Measurements from ENCODE around the gene KLF12.

KLF12 gene

DNA sequence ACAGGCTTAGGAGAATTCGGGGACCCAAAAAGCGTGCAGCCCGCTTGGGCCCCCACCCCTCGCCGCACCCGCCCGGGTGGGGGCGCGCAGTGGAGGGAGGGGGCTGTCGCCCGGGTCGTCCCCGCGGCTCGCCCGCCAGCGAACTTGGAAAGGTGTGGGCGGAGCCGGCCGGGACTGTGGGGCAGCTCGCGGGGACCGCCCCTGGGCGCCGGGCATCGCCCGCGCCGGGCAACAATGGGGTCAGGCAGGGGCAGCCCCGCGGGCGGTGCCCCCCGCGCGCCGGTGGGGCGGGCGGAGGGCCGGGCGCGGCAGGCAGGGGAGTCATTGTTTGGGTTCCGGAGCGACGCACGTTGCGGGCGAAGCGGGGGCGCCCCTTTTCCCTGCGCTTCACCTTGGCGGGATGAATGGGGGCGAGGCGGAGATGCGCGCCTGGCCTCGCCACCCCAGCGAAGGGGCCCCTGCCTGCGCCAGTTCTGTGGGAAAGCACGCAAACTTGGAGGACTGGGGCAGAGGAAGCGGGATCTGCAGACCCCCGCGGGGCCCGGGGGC, 647 bp upstream of the KLF12 start:
- no peak for DNase-seq

DNA sequence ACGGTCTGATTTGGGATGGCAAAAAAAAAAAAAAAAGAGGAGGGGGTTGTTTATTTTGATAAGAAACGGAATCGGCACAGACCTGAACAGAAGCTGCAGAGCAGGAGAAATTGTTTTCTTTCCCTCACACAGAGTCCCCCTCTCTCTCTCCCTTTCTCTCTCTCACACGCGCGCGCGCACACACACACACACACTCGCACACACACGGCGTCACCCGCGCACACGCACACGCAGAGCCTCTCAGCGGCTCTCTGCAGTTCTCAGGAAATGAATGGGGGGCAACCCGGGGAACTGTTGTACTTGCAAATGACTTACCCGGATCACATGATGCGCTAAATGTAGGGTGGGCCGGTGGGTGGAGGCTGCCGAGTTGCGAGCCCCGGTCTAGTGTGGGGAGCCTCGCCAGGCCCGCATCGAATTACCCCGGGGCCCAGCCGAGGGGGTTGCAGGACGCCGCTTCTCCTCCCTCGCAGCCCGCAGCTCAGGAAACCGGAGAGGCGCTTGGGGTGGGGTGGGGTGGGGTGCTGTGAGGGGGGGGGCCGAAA, 475 bp downstream of the KLF12 start:
- DNase-seq = peak; percentile 1

DNA sequence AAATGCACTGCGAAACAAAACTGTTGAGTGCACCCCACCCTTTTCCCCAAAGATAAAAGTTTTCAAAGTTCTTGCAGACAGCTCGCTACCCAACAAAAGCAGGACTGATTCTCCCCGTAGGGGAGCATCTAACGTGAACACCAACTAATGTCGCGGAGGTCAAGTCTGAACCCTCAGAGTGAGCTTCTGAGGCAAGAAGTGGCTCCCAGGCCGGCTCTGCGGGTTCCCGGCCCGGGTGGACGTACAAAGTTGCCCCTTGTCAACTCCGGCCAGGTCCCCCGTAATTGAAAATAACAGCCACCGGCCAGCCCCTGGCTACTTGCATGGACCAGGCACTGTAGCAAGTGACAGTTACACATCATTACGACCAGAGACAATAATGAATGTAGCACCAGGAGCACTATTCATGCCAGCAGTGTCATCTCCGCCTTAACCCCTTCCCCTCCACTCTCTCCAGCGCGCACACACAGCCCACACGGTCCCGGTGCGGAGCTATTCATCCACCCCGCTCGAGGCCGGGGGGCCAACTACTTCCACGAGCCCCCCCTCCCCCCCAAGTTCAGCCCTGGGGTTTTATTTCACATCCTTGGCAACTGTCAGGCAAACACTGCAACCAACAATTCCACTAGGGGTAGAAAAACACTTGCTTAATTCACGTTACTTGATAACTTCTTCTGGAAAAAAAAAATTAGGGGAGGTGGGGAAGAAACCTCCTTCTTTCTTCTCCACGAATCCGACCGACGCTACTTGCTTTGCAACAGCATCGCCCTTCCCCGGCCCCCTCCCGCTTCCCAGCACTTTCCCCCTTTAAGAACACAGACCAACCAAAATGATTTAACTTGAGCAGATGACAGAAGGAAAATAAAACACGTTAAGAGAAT, 1.2 kb downstream of the KLF12 start:
- no peak for DNase-seq

DNA sequence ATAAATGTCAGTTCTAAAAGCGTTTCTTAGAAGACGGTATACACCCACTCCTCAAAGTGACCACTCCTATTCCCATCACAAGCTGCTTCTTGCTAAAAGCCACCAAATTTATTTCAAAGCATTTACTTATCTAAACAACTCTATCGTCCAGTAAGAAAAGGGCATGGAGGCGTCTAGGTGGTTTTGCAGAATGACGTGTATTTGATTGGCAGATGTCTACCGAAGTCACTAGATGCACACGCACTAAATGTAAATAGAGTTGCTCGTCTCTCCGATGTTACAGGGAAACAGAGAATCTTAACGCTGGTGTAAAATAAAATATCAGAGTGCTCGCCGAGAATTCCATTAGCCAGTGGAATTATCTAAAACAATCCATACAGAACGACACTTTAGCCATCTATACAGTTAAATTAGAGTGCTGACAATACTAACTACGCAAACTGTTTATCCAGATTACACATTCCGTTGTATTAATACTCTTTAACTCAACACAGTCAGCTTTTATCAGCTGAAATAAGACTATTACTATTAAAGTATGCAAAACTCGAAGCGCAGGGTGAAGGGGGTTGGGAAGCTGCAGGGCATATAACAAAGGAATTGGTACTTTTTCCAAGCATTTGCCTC, 1.9 kb downstream of the KLF12 start:
- DNase-seq = no peak

DNA sequence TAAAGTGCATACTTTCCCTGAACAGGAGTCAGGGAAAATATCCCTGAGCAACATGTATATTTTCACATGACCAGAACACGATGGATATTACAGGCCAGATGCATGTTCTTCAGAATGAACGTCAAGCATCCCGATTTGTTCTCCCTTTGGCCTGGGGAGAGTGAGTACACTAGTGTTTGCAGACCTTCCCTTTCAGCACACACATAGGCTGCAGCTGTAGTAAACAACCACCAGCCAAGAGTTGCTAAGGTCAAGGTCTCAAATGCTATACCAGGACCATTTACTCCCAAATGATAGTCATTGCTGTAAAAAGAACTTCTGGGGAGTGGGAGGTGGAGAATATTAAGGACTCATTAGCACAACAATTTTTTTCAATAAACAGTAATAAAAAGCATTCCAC, 3.0 kb downstream of the KLF12 start:
- no peak for DNase-seq

DNA sequence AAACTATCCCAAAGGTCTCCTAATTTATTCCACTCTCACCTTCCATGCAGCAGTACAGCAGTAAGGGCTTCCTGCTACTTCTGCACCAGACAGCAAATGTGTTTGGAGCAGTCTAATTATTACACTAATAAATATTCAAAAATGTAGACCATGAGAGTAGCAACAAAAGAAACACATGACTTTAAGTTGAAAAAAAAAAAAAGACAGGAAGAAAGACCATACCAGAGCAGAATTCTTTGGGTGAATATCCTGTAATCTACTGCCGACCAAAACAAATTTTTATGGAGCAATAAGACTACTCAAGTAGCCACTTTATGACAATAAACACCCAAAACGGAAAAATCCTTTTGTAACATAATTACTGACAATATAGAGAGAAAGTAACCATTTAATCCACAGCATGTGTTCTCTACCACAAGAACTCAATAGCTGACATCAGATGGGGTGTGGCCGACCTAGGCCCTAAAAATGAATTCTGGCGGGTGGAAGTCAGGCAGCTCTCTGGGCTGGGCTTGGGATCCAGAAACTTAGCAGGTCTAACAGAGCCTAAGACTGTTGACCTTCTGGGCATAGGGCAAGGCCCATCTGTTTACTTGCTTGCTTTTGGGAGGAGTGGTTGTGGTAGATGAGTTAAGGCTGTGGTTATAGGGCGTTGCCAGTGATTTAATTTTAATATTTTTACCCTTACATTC, 4.6 kb downstream of the KLF12 start:
- DNase-seq = no peak

DNA sequence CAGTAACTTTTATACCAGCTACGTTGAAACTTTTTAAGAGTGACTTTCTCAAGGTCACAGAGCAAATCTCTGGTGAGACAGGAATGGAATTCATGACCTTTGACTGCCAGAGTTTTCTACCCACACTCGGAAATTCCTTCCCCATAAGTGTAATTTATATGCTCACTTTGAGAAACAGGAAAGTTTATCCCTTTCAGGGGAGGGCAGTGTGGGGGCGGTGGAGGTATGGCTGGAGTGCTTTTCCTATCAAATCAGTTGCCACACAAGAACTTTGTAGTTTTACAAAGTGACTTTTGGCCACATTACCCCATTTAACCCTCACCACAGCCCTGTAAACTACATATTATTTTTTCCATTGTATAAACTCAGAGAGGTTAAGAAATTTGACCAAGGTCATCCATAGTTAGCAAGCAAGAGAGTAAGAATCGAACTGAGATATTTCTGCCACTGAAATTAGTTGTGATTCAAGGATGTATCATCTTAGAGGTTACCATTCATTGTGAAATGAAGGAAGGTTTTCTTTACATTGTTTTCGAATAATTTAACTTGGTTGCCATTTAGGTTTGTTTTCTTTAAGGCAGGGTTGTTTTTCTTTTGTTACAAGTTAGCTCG, 5.9 kb downstream of the KLF12 start:
- DNase-seq = no peak

DNA sequence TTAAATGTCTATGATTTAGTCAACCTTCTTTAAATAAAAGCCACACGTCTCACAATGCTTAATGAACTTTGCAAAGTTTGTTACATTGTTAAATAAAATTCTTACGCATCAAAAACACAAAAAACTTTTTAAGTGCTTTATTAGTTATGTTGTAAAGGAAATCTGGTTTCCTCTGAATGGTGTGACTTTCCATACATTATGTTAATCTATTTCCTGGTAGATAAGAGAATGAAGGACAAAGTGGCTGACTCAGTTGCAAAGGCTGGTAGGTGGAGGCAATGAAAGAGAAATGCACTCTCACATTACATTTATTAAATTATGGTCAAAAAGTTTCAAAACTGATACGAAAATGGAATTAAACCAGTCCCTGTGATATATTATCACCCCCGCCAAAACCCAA, 15.9 kb downstream of the KLF12 start:
- no peak for DNase-seq

DNA sequence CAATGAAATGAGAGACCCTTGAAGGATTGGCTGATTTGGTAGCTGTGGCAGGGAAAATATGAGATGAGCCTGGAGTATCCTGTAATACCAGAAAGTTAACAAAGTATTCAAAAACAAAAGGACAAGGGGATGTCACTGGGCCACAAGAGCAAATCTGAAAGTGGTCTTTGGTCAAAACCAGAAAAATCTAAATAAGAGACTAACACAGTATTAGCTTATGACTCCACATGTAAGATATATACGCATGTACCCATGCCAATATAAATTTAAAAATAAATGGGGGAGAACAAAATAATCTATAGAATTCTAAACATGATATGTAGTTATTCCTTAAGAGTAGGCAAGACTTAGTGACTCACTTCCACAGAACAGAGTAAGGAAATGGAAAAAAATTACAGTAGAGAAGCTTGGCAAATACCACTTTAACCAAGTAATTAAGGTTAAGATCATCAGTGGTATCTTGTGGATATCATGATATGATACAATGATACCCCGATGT, 16.9 kb downstream of the KLF12 start:
- DNase-seq = no peak

DNA sequence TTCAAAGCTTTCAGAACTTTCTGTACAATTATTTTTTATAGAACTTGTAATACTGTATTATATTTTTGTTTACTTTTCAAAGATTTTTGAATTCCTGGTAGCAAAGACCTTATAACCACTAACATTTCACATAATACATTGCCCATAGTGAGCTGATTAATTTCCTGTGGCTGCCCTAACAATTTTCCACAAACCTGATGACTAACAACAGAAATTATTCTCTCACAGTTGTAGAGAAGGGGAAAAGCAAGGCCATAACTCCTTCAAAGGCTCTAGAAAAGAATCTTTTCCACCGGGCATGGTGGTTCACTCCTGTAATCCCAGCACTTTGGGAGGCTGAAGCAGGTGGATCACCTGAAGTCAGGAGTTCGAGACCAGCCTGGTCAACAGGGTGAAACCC, 19.1 kb downstream of the KLF12 start:
- DNase-seq = no peak

DNA sequence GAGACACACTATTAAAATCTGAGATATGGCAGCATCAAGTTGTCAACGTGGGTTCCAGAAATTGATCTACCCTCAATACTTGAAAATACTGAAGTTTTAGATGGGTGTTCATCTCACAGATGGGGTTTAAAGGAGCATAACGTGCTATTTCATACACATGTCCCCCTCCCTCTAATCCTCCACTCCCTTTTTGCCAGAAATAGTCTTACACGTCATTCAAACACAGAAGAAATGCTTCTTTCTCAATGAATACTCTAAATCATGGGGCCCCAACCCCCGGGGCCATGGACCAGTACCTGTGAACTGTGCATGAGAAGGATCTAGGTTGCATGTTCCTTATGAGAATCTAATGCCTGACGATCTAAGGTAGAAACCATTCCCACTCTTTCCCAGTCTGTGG, 19.6 kb downstream of the KLF12 start:
- no peak for DNase-seq

DNA sequence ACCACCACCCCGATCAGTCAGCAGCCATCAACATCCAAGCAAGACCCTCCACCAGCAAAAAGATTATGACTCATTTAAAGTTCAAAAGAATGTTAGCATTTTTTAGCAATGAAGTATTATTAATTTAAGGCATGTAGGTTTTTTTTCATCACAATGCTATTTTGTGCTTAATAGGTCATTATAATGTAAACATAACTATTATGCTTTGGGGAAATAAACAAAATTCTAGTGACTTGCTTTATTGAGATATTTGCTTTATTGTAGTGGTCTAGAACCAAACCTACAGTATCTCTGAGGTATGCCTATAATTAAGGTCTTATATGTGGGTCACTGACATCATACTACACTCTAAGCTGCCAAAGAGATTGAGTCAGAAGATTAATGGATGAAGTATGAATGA, 20.0 kb downstream of the KLF12 start:
- DNase-seq = no peak

DNA sequence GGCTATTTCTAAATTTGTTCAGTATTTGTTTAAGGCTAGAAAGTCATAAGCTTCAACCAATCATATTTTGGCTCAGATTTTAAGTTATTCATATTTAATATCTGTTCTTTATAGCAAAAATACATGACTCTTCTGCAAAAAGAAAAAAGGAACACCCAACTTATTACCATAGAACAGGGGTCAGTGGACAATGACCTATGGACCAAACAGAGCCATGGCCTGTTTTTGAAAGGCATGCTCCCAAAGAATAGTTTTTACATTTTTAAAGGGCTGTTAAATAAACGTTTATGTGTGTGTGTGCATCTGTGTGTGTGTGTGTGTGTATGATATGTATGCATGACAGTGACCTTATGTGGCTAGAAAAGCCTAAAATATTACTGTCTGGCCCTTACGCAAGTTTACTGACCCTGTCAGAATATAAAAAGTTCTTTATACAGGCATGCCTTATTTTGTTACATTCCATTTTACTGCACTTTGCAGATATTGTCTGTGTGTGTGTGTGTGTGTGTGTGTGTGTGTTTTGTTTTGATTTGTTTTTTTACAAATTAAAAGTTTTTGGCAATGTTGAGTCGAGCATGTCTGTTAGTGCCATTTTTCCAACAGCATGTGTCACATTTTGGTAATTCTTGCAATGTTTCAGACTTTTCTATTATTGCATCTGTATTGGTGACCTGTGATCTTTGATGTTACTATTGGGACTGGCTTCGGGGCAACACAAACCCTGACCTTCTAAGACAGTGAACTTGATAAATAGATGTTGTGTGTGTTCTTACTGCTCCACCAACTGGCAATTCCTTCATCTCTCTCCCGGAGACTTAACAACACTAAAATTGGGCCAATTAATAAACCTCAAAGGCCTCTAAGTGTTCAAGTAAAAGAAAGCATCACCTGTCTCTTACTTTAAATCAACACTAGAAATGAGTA, 22.0 kb downstream of the KLF12 start:
- DNase-seq = no peak

DNA sequence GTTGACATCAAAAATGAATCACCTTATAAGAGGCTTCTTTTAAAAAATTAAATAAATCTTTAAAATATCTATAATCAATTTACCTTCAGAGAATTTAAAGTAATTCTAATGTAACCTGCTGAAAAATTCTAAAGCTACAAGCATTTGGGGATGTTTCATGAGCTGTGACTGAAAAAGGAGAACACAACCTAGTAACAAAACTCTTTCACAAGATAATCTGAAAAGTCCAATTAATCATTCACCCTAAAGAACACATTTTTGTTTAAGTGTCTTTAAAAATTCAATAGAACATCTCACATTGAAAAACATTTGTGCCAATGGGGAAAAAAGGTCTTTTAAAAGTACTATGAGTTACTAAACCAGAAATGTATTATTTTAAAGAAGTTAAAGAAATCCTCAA, 22.8 kb downstream of the KLF12 start:
- no peak for DNase-seq

DNA sequence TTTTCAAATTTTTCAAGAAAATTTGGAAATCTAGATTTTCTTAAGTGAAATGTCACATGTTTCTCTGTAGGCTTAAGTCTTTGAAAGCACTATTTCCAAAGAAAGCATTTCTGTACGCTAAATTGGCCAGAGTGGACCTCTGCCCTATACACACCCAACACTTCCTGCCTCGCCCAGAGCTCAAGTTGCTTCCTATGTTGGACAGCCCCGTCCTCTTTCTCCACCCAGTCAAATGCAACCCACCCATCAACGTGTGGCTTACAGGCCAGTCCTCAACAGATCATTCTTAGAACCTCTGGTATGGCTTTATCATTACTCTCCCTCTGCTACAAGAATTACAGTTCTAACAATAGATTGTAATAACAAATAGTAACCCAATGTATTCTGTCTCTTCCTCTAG, 24.2 kb downstream of the KLF12 start:
- DNase-seq = no peak

DNA sequence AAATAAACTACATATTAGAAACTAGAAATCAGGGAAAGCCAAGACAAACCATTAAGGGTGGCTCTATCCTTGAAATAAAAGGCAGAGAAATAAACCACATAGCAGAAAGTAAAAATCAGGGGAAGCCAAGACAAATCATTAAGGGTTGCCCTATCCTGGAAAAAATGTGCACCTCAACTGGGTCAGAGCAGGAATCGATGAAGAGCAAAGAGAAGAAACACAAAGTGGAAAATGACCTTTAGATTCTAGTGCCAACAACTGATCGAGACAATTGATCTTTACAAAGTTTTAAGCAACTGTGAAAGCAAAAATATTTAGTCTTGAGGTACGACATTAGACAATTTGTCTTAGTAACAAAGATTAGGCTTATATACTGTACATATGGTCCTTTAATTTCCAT, 26.6 kb downstream of the KLF12 start:
- no peak for DNase-seq

DNA sequence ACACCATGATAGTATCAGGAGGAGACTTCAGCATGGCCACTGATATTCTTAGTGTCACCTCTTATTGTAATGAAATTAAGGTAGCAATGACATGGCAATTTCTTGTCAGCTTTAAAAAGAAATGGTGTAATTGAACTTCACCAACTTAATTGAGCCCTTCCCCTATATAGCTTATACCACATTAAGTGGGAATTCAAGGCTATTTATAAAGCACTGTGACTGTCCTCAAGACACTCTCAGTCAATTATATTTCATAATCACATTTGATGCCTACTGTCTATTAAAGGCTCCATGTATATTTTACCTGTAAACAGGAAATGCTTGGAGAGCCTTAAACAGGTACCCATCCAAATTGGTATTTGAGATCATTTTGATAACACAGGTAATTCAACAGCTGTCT, 28.3 kb downstream of the KLF12 start:
- DNase-seq = no peak

DNA sequence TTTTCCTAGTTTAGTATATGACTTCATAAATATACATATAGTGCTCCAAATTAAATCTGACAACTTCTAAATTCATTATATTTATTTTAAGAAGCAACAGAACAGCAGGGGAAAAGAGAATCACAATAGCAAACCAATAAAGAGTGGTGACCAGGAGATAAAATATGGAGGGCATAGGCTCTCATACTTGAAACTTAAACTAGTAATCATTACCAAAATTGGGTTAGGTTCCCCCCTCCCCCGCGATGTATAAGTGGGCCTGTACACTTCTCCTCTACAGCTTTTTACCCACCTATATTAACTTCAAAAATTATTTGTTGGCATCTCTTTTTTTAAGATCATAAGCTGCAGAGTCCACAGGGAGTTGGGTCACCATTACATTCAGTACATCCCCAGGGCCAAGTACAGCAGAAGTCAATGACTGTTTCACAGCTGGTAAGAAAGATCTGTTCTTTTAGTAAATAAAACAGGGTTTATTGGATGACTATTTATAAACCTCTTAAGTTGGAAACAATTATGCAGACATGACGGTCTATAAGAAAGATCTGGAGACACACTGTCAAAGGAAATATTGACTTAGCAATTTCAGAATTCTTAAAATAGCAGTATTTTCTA, 29.4 kb downstream of the KLF12 start:
- DNase-seq = no peak

DNA sequence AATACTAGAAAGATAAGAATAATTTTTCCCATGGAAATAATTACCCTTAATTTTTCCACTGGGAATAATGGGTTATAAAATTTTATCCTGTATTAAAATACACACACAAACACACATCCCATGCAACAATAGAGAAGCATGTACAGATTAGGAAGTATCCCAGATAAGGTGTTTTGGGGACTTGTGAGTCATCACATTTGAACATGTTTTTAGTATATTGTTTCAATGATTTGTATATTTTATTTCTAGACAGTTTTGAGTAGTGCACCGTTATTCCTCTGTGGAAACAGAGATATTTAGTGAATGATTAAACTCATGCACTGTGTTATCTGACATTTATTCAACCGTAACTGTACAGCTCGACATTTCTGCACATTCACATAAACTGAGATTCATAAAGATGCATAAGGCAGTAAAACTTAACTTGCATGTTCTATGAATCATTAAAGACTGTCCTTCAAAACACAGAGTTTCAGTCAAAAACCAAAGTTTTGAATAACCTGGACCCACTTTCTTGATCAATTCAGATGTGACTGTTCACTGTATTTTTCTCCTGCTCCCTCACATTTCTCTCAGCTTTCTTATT, 30.1 kb downstream of the KLF12 start:
- DNase-seq = no peak

DNA sequence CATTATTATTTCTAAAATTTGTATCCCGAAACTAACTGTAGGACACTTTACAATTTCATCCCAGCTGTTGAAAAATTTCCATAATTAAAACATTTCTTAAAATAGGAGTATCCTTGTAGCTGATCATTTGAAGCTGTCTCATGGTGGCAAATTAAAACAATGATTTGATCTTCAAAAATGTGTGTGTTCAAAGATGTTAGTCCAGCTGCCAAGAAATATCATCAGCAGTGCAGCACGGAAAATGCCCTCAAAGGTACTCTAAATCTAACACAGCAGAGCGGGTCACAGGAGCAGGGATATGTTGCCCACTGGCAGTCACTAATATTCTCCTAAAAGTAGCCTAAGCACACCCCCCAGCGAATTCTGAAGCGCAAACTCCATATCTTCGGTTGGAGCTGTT, 31.0 kb downstream of the KLF12 start:
- DNase-seq = no peak

DNA sequence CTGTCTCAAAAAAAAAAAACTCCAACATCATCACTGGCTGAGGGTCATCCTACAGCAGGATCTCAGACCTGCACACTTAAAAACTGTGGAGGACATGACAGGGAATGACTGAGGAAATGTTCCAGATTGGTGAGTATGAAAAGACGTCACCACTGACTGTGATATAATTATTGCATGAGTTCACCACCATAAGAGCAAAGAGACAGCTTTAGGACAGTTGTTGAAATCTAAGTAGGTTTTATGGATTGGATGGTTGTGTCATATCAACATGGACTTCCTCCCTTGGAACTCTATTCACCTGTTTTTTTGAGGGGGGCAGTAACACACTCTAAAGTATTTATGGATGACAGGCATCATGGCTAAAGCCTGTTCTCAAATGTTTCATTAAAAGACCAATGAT, 31.5 kb downstream of the KLF12 start:
- no peak for DNase-seq
